SK-N-MC (cell line): ENCODE results near the gene UNKL.

Experiments used
- EZH2 ChIP-seq: fragments of 200-600 bp; sonication (generic); IDR thresholded peaks from one replicate; pipeline ENCODE4 v1.6.1; 2017; ENCODE audit warnings: antibody characterized with exemption
- POLR2AphosphoS5 ChIP-seq: IDR thresholded peaks from 2 replicates; pipeline ENCODE4 v1.6.1; 2012; ENCODE audit warnings: mild to moderate bottlenecking, low read depth, low read length, borderline replicate concordance

GRCh38 chr16:1338119-1338730 lies 76.3 kb downstream of the UNKL start:
- TF ChIP-seq EZH2 (no peak), POLR2AphosphoS5 (no peak)
